ENCODE data around the gene GTPBP1. TPM values are rescaled to one million over a fixed set of nuclear protein-coding genes. Genes with fewer than 3 reads are reported as not detected.

GTPBP1 gene
- total RNA-seq = 10 to 100 TPM; 66.6 to 67.4 TPM

GRCh38 chr22:38705235-38706100 lies at the start of gene GTPBP1:
Gene GTPBP1, plus strand, starts transcription at chr22:38705944. Its CDS starts 12 bp downstream, at chr22:38705956.
- ChIA-PET POLR2A (interaction anchor here (0.6 to 1.6 kb wide), 7 partner anchors 10 to 53 kb away, joined by 3 to 7 read pairs (median 4); partner anchors contain the start of gene TOMM22), CTCF (interaction anchor here (0.7 to 1.5 kb wide), 2 partner anchors 7 to 46 kb away, joined by 3 to 5 read pairs; no protein-coding TSS in a partner anchor)

GRCh38 chr22:38656256-38657044 lies 49.3 kb upstream of the GTPBP1 start, which contains the start of the genes CBY1 and FAM227A:
Gene CBY1, plus strand, starts transcription at chr22:38656638. Its CDS starts 11,417 bp downstream, at chr22:38668055.
Gene FAM227A, minus strand, starts transcription at chr22:38656392. Its CDS starts 6,224 bp downstream, at chr22:38650168.
- CTCF ChIA-PET = interaction anchor here (0.7 to 3.9 kb wide), 3 partner anchors 25 to 838 kb away, joined by 3 to 17 read pairs (median 3); partner anchors contain the start of gene TOMM22

GRCh38 chr22:38657045-38657909 lies 48.5 kb upstream of the GTPBP1 start:
- POLR2A ChIA-PET = interaction anchor here (0.5 to 1.5 kb wide), 3 partner anchors 24 to 87 kb away, joined by 3 to 6 read pairs (median 4); partner anchors contain the start of genes DMC1 and TOMM22
- CTCF ChIA-PET = interaction anchor here (0.7 to 3.9 kb wide), 3 partner anchors 24 to 839 kb away, joined by 3 to 17 read pairs (median 3); partner anchors contain the start of gene TOMM22

More at GRCh38 chr22:38656256-38657044, 49.3 kb upstream of the GTPBP1 start, which contains the start of the genes CBY1 and FAM227A:
- POLR2A ChIA-PET = interaction anchor here (0.6 to 1.5 kb wide), 2 partner anchors 25 to 87 kb away, joined by 4 to 6 read pairs; partner anchors contain the start of genes DMC1 and TOMM22

- CTCF ChIA-PET = interaction anchor here (0.6 kb wide), 1 partner anchor 40 kb away, joined by 3 read pairs; no protein-coding TSS in a partner anchor
- POLR2A ChIA-PET = no interaction called here
These were observed 30.9 kb upstream of the GTPBP1 start for GRCh38 chr22:38674888-38675287.

GRCh38 chr22:38675833-38676232 lies 29.9 kb upstream of the GTPBP1 start:
- ChIA-PET POLR2A (no interaction called here), CTCF (no interaction called here)

- POLR2A ChIA-PET = interaction anchor here (0.6 to 2.3 kb wide), 7 partner anchors 10 to 111 kb away, joined by 3 to 9 read pairs (median 7); partner anchors contain the start of genes GTPBP1 and JOSD1
- CTCF ChIA-PET = interaction anchor here (0.6 to 2.6 kb wide), 18 partner anchors 8 to 629 kb away, joined by 3 to 17 read pairs (median 4); partner anchors contain the start of genes CBY1 and FAM227A
These were observed 24.0 kb upstream of the GTPBP1 start, which contains the start of gene TOMM22 for GRCh38 chr22:38681582-38682335. Gene TOMM22, plus strand, starts transcription at chr22:38681957. Its CDS starts 22 bp downstream, at chr22:38681979.

- CTCF ChIA-PET = interaction anchor here (0.7 kb wide), 1 partner anchor 196 kb away, joined by 4 read pairs; no protein-coding TSS in a partner anchor
- POLR2A ChIA-PET = no interaction called here
These were observed 20.8 kb upstream of the GTPBP1 start for GRCh38 chr22:38684895-38685294.

GRCh38 chr22:38685761-38686160 lies 20.0 kb upstream of the GTPBP1 start:
- ChIA-PET POLR2A (no interaction called here), CTCF (no interaction called here)

GRCh38 chr22:38689651-38690050 lies 16.1 kb upstream of the GTPBP1 start:
- CTCF ChIA-PET = interaction anchor here (0.7 to 1.4 kb wide), 2 partner anchors 8 to 10 kb away, joined by 3 to 4 read pairs; partner anchors contain the start of gene TOMM22
- POLR2A ChIA-PET = no interaction called here

GRCh38 chr22:38694049-38694448 lies 11.7 kb upstream of the GTPBP1 start:
- POLR2A ChIA-PET = interaction anchor here (2.9 kb wide), 1 partner anchor 12 kb away, joined by 9 read pairs; the partner anchor contains the start of gene TOMM22
- CTCF ChIA-PET = interaction anchor here (0.8 to 1.3 kb wide), 2 partner anchors 12 to 39 kb away, joined by 3 read pairs; partner anchors contain the start of gene TOMM22

GRCh38 chr22:38694940-38695339 lies 10.8 kb upstream of the GTPBP1 start:
- CTCF ChIA-PET = interaction anchor here (0.9 to 1.3 kb wide), 3 partner anchors 13 to 60 kb away, joined by 3 to 5 read pairs (median 4); partner anchors contain the start of gene TOMM22
- POLR2A ChIA-PET = interaction anchor here (0.6 to 2.9 kb wide), 2 partner anchors 11 to 13 kb away, joined by 3 to 9 read pairs; partner anchors contain the start of genes GTPBP1 and TOMM22

GRCh38 chr22:38696606-38697424 lies 8.9 kb upstream of the GTPBP1 start:
- CTCF ChIA-PET = interaction anchor here (1.8 kb wide), 1 partner anchor 15 kb away, joined by 6 read pairs; the partner anchor contains the start of gene TOMM22
- POLR2A ChIA-PET = interaction anchor here (1.4 kb wide), 1 partner anchor 15 kb away, joined by 7 read pairs; the partner anchor contains the start of gene TOMM22

- ChIA-PET POLR2A (interaction anchor here (1.4 kb wide), 1 partner anchor 16 kb away, joined by 7 read pairs; the partner anchor contains the start of gene TOMM22), CTCF (interaction anchor here (0.6 to 2.5 kb wide), 3 partner anchors 8 to 16 kb away, joined by 3 to 15 read pairs (median 6); partner anchors contain the start of genes GTPBP1 and TOMM22)
These were observed 8.2 kb upstream of the GTPBP1 start for GRCh38 chr22:38697425-38698089.

- ChIA-PET CTCF (interaction anchor here (0.6 to 2.5 kb wide), 4 partner anchors 7 to 196 kb away, joined by 3 to 15 read pairs (median 4); partner anchors contain the start of genes GTPBP1 and TOMM22), POLR2A (interaction anchor here (0.7 to 2.1 kb wide), 2 partner anchors 10 to 17 kb away, joined by 3 to 9 read pairs; partner anchors contain the start of gene TOMM22)
These were observed 7.2 kb upstream of the GTPBP1 start for GRCh38 chr22:38698407-38699094.
